ENCODE results near the gene PTBP1. TPM values are rescaled to one million over a fixed set of nuclear protein-coding genes. Genes with fewer than 3 reads are reported as not detected.

Gene PTBP1
- total RNA-seq, 1 donor from 2014 or later, result 735 TPM

- peaks cover 26% of the 10 kb centered on the region for H3K4me1 Mint-ChIP-seq (ENCODE audit: low read depth)
- H3K27ac Mint-ChIP-seq, result no peak overlapping the region
- intact Hi-C loops (cut with micrococcal nuclease), result no loop called here
- DNase-seq (ENCODE audit: low spot score), result no peak
- H3K4me3 Mint-ChIP-seq, result no peak overlapping the region
- H3K36me3 Mint-ChIP-seq (ENCODE audit: low read depth), result peaks cover 56% of the 10 kb centered on the region
- H3K9me3 Mint-ChIP-seq, result no peaks in the 10 kb centered on the region
- no peaks in the 10 kb centered on the region for H3K27me3 Mint-ChIP-seq (ENCODE audit: insufficient read depth)
Measured at GRCh38 chr19:803099-803561, 5.9 kb downstream of the PTBP1 start.

- Mint-ChIP-seq H3K27me3 (ENCODE audit: insufficient read depth) (no peaks in the 10 kb centered on the region), H3K36me3 (ENCODE audit: low read depth) (peaks cover 54% of the 10 kb centered on the region), H3K4me3 (no peak overlapping the region), H3K4me1 (ENCODE audit: low read depth) (peaks cover 26% of the 10 kb centered on the region), H3K27ac (no peak overlapping the region), H3K9me3 (no peaks in the 10 kb centered on the region)
- intact Hi-C loops (cut with micrococcal nuclease), result no loop called here
- no peak for DNase-seq (ENCODE audit: low spot score)
Measured at GRCh38 chr19:803686-804418, 6.6 kb downstream of the PTBP1 start.

GRCh38 chr19:804419-805165 lies 7.3 kb downstream of the PTBP1 start:
- Mint-ChIP-seq H3K27me3 (ENCODE audit: insufficient read depth) (no peaks in the 10 kb centered on the region), H3K4me1 (ENCODE audit: low read depth) (peaks cover 20% of the 10 kb centered on the region), H3K36me3 (ENCODE audit: low read depth) (peaks cover 50% of the 10 kb centered on the region), H3K4me3 (no peak overlapping the region), H3K9me3 (no peaks in the 10 kb centered on the region), H3K27ac (no peak overlapping the region)
- no peak for DNase-seq (ENCODE audit: low spot score)
- intact Hi-C loops (cut with micrococcal nuclease), result no loop called here

GRCh38 chr19:805166-805551 lies 7.9 kb downstream of the PTBP1 start:
- Mint-ChIP-seq H3K27ac (no peak overlapping the region), H3K36me3 (ENCODE audit: low read depth) (peaks cover 48% of the 10 kb centered on the region)
- DNase-seq (ENCODE audit: low spot score), result no peak

GRCh38 chr19:805600-806550 lies 8.6 kb downstream of the PTBP1 start:
- H3K9me3 Mint-ChIP-seq, result no peaks in the 10 kb centered on the region
- no peak for DNase-seq (ENCODE audit: low spot score)
- peaks cover 46% of the 10 kb centered on the region for H3K36me3 Mint-ChIP-seq (ENCODE audit: low read depth)
- H3K27ac Mint-ChIP-seq, result no peak overlapping the region
- intact Hi-C loops (cut with micrococcal nuclease), result no loop called here
- H3K4me1 Mint-ChIP-seq (ENCODE audit: low read depth), result peaks cover 8% of the 10 kb centered on the region
- no peaks in the 10 kb centered on the region for H3K27me3 Mint-ChIP-seq (ENCODE audit: insufficient read depth)
- no peak overlapping the region for H3K4me3 Mint-ChIP-seq

More at GRCh38 chr19:805166-805551, 7.9 kb downstream of the PTBP1 start:
- no peaks in the 10 kb centered on the region for H3K27me3 Mint-ChIP-seq (ENCODE audit: insufficient read depth)
- H3K9me3 Mint-ChIP-seq, result no peaks in the 10 kb centered on the region
- no peak overlapping the region for H3K4me3 Mint-ChIP-seq
- intact Hi-C loops (cut with micrococcal nuclease), result no loop called here
- H3K4me1 Mint-ChIP-seq (ENCODE audit: low read depth), result peaks cover 14% of the 10 kb centered on the region

GRCh38 chr19:806815-807421 lies 9.7 kb downstream of the PTBP1 start:
- Mint-ChIP-seq H3K9me3 (no peaks in the 10 kb centered on the region), H3K27ac (no peak overlapping the region), H3K36me3 (ENCODE audit: low read depth) (peaks cover 38% of the 10 kb centered on the region), H3K4me3 (no peak overlapping the region), H3K4me1 (ENCODE audit: low read depth) (peaks cover 8% of the 10 kb centered on the region), H3K27me3 (ENCODE audit: insufficient read depth) (no peaks in the 10 kb centered on the region)
- no peak for DNase-seq (ENCODE audit: low spot score)
- intact Hi-C loops (cut with micrococcal nuclease), result no loop called here

- Mint-ChIP-seq H3K36me3 (ENCODE audit: low read depth) (peaks cover 33% of the 10 kb centered on the region), H3K4me1 (ENCODE audit: low read depth) (peaks cover 8% of the 10 kb centered on the region), H3K9me3 (no peaks in the 10 kb centered on the region), H3K27me3 (ENCODE audit: insufficient read depth) (no peaks in the 10 kb centered on the region), H3K27ac (peak overlapping the region; percentile 55), H3K4me3 (no peak overlapping the region)
- intact Hi-C loops (cut with micrococcal nuclease), result no loop called here
- no peak for DNase-seq (ENCODE audit: low spot score)
Measured at GRCh38 chr19:807627-808422, 10.6 kb downstream of the PTBP1 start.

GRCh38 chr19:808423-808775 lies 11.1 kb downstream of the PTBP1 start:
- no peak overlapping the region for H3K27ac Mint-ChIP-seq
- DNase-seq (ENCODE audit: low spot score), result no peak
- H3K9me3 Mint-ChIP-seq, result no peaks in the 10 kb centered on the region
- peaks cover 31% of the 10 kb centered on the region for H3K36me3 Mint-ChIP-seq (ENCODE audit: low read depth)
- H3K4me1 Mint-ChIP-seq (ENCODE audit: low read depth), result peaks cover 8% of the 10 kb centered on the region
- no peaks in the 10 kb centered on the region for H3K27me3 Mint-ChIP-seq (ENCODE audit: insufficient read depth)
- intact Hi-C loops (cut with micrococcal nuclease), result no loop called here
- no peak overlapping the region for H3K4me3 Mint-ChIP-seq

- intact Hi-C loops (cut with micrococcal nuclease), result no loop called here
- Mint-ChIP-seq H3K36me3 (ENCODE audit: low read depth) (peaks cover 34% of the 10 kb centered on the region), H3K27ac (no peak overlapping the region), H3K4me1 (ENCODE audit: low read depth) (peaks cover 8% of the 10 kb centered on the region), H3K27me3 (ENCODE audit: insufficient read depth) (no peaks in the 10 kb centered on the region), H3K4me3 (no peak overlapping the region), H3K9me3 (no peaks in the 10 kb centered on the region)
- DNase-seq (ENCODE audit: low spot score), result no peak
Measured at GRCh38 chr19:810077-810855, 13.0 kb downstream of the PTBP1 start.

GRCh38 chr19:810883-811489 lies 13.7 kb downstream of the PTBP1 start:
- intact Hi-C loops (cut with micrococcal nuclease), result no loop called here
- H3K36me3 Mint-ChIP-seq (ENCODE audit: low read depth), result peaks cover 34% of the 10 kb centered on the region
- no peak overlapping the region for H3K27ac Mint-ChIP-seq

GRCh38 chr19:811506-812048 lies 14.3 kb downstream of the PTBP1 start:
- Mint-ChIP-seq H3K27me3 (ENCODE audit: insufficient read depth) (no peaks in the 10 kb centered on the region), H3K9me3 (peaks cover 3% of the 10 kb centered on the region), H3K36me3 (ENCODE audit: low read depth) (peaks cover 38% of the 10 kb centered on the region), H3K4me1 (ENCODE audit: low read depth) (peaks cover 8% of the 10 kb centered on the region), H3K4me3 (no peak overlapping the region), H3K27ac (no peak overlapping the region)
- no peak for DNase-seq (ENCODE audit: low spot score)
- intact Hi-C loops (cut with micrococcal nuclease), result no loop called here

More at GRCh38 chr19:810883-811489, 13.7 kb downstream of the PTBP1 start:
- no peaks in the 10 kb centered on the region for H3K27me3 Mint-ChIP-seq (ENCODE audit: insufficient read depth)
- H3K4me1 Mint-ChIP-seq (ENCODE audit: low read depth), result peaks cover 8% of the 10 kb centered on the region
- no peak for DNase-seq (ENCODE audit: low spot score)
- no peak overlapping the region for H3K4me3 Mint-ChIP-seq
- H3K9me3 Mint-ChIP-seq, result no peaks in the 10 kb centered on the region

Measured in activated T-helper 1 cell treated with anti-CD3 and anti-CD28 coated beads, Interleukin-12 subunit alpha, Interleukin-12 subunit beta, Interleukin-2, Interleukin-4 antibody, amounts not matched to agents 30 ng/mL and 10 ng/mL and 1 ng/mL, durations not matched to agents 14 hours and 24 hours and 36 hours (primary cell).